GM21381 (cell line): ENCODE data around the gene EFNA1.
A peak's percentile ranks its signal among the peaks of the same experiment; 100 is the strongest.

ENCODE experiments used
- ATAC-seq: cut with Tn5 transposase; IDR thresholded peaks from one replicate; pipeline ENCODE4 v1.9.1; 2021; ENCODE audit warnings: mild to moderate bottlenecking, moderate library complexity; ENCODE audit not compliant: unreplicated experiment

The EFNA1 gene

GRCh38 chr1:155173478-155174323, 46.0 kb downstream of the EFNA1 start, which contains the start of gene TRIM46:
Gene TRIM46, plus strand, starts transcription at chr1:155173849. Its CDS starts 118 bp downstream, at chr1:155173967.
- peak; percentile 5 for ATAC-seq

GRCh38 chr1:155174324-155175280, 46.9 kb downstream of the EFNA1 start:
- no peak for ATAC-seq

GRCh38 chr1:155175281-155175926, 47.7 kb downstream of the EFNA1 start:
- no peak for ATAC-seq

GRCh38 chr1:155175927-155176371, 48.3 kb downstream of the EFNA1 start:
- ATAC-seq: no peak

- ATAC-seq: no peak
Observed at GRCh38 chr1:155176544-155177071, 48.9 kb downstream of the EFNA1 start.

- ATAC-seq: no peak
Observed at GRCh38 chr1:155177192-155177917, 49.7 kb downstream of the EFNA1 start.

GRCh38 chr1:155177918-155178281, 50.2 kb downstream of the EFNA1 start:
- ATAC-seq: no peak

- ATAC-seq: no peak
Observed at GRCh38 chr1:155178441-155179111, 50.9 kb downstream of the EFNA1 start.

- ATAC-seq: no peak
Observed at GRCh38 chr1:155179112-155180031, 51.7 kb downstream of the EFNA1 start.

GRCh38 chr1:155181371-155182051, 53.8 kb downstream of the EFNA1 start:
- ATAC-seq: no peak

GRCh38 chr1:155182052-155182550, 54.4 kb downstream of the EFNA1 start:
- ATAC-seq: no peak

- ATAC-seq: no peak
Observed at GRCh38 chr1:155183775-155184221, 56.1 kb downstream of the EFNA1 start.

- no peak for ATAC-seq
Observed at GRCh38 chr1:155184351-155184811, 56.7 kb downstream of the EFNA1 start.
